HAP-1 (cell line): ENCODE measurements around the gene IFIT3.

Experiments
- DNase-seq, 2 experiments: peaks; one replicate each; pipeline ENCODE4 v3.0.0-alpha.2; 2016 to 2020; ENCODE audit warnings: low spot score in 2 of 2
- H3K27me3 ChIP-seq: fragments of 250-450 bp; sonication (Bioruptor Pico); 2 replicates; pipeline ENCODE4 v1.5.1; 2020; ENCODE audit warnings: low read depth, mild to moderate bottlenecking, moderate library complexity
- H3K36me3 ChIP-seq: fragments of 250-450 bp; sonication (Bioruptor Pico); replicated peaks from 2 replicates; pipeline ENCODE4 v1.5.1; 2020; ENCODE audit warnings: mild to moderate bottlenecking
- H3K4me1 ChIP-seq: fragments of 250-450 bp; sonication (Bioruptor Pico); 2 replicates; pipeline ENCODE4 v1.5.1; 2020; ENCODE audit warnings: mild to moderate bottlenecking
- H3K4me3 ChIP-seq: fragments of 250-450 bp; sonication (Bioruptor Pico); 2 replicates; pipeline ENCODE4 v1.5.1; 2020; ENCODE audit warnings: mild to moderate bottlenecking, moderate library complexity
- H3K9me3 ChIP-seq: fragments of 250-450 bp; sonication (Bioruptor Pico); 2 replicates; pipeline ENCODE4 v1.5.1; 2020; ENCODE audit warnings: mild to moderate bottlenecking, moderate library complexity
- in situ Hi-C: fragments of 300-500 bp; cut with MboI; formaldehyde crosslinking; loops from 3 replicates; pipeline ENCODE4 v1.14.3; 2020; ENCODE audit warnings: low sequenced_read_pairs, inconsistent platforms, mixed read lengths

The IFIT3 gene

DNA sequence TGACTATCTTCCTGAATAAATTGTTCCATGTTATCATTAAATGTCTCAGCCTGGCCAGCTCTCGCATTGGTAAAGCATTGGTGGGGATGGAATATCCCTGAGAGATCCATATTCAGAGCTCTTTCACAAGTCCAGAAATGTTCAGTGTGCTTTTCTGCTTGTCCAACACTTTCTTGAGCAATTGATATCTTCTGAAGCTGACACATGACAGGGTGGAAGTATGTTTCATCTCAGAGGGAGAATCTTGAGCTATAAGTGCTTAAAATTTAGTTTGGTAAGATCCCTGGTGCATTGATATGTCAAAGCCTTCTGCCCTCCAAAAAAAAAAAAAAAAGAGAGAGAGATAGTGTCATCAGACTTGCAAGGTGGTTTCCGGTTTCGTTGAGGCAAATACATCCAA is 7.4 kb downstream of the IFIT3 start:
- H3K36me3 ChIP-seq: no peaks in the 10 kb centered on the region
- in situ Hi-C loops: no loop called here
- H3K9me3 ChIP-seq: no peaks in the 10 kb centered on the region
- no peaks in the 10 kb centered on the region for H3K27me3 ChIP-seq
- DNase-seq: no peak
- H3K4me3 ChIP-seq: no peak overlapping the region
- H3K4me1 ChIP-seq: peaks cover 15% of the 10 kb centered on the region

DNA sequence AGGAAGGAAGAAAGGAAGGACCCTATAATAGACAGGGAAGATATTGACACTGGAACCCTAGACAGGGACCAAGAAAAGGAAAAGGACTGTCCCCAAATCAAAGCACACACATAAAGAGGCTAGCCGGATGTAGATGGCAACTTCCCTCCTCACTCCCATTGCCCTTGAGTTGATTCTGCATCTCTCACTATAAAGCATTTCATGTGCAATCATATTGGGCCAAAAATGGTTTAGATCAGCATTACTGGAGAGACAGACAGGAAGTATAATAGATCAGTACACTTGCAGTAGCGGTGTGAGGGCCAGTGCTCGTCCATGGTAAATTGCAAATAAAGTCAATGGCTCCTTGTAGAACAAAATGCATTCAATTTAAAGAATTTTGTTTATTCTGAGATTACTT is 8.4 kb downstream of the IFIT3 start:
- Histone ChIP-seq H3K27me3 (no peaks in the 10 kb centered on the region), H3K9me3 (no peaks in the 10 kb centered on the region), H3K36me3 (no peaks in the 10 kb centered on the region), H3K4me1 (peaks cover 15% of the 10 kb centered on the region), H3K4me3 (no peak overlapping the region)
- no peak for DNase-seq
- in situ Hi-C loops: no loop called here

DNA sequence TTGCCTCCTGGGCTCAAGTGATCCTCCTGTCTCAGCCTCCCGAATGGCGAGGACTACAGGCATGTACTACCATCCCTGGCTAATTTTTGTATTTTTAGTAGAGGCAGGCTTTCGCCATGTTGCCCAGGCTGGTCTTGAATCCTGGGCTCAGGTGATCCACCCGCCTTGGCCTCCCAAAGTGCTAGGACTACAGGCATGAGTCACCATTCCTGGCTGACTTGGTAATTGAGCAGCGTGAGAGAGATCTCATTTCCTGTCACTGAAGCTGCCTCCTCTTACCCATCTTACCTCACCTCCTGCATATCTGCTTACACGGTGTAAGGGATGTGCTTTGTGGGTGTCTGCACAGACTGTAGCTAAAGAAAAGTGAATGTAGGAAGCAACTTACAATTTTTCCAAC is 9.7 kb downstream of the IFIT3 start:
- H3K9me3 ChIP-seq: no peaks in the 10 kb centered on the region
- in situ Hi-C loops: no loop called here
- peaks cover 22% of the 10 kb centered on the region for H3K4me1 ChIP-seq
- no peak overlapping the region for H3K4me3 ChIP-seq
- H3K27me3 ChIP-seq: no peaks in the 10 kb centered on the region
- no peak for DNase-seq
- H3K36me3 ChIP-seq: no peaks in the 10 kb centered on the region

DNA sequence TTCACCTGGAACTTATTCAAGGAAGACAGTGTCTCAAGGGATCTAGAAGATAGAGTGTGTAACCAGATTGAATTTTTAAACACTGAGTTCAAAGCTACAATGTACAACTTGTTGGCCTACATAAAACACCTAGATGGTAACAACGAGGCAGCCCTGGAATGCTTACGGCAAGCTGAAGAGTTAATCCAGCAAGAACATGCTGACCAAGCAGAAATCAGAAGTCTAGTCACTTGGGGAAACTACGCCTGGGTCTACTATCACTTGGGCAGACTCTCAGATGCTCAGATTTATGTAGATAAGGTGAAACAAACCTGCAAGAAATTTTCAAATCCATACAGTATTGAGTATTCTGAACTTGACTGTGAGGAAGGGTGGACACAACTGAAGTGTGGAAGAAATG is 10.9 kb downstream of the IFIT3 start:
- H3K36me3 ChIP-seq: no peaks in the 10 kb centered on the region
- H3K9me3 ChIP-seq: no peaks in the 10 kb centered on the region
- no peak overlapping the region for H3K4me3 ChIP-seq
- in situ Hi-C loops: no loop called here
- H3K27me3 ChIP-seq: no peaks in the 10 kb centered on the region
- H3K4me1 ChIP-seq: peaks cover 11% of the 10 kb centered on the region
- DNase-seq: no peak

DNA sequence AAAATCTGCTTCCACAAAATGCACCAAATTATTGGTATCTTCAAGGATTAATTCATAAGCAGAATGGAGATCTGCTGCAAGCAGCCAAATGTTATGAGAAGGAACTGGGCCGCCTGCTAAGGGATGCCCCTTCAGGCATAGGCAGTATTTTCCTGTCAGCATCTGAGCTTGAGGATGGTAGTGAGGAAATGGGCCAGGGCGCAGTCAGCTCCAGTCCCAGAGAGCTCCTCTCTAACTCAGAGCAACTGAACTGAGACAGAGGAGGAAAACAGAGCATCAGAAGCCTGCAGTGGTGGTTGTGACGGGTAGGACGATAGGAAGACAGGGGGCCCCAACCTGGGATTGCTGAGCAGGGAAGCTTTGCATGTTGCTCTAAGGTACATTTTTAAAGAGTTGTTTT is 12.1 kb downstream of the IFIT3 start:
- Histone ChIP-seq H3K4me3 (no peak overlapping the region), H3K27me3 (no peaks in the 10 kb centered on the region), H3K4me1 (peaks cover 9% of the 10 kb centered on the region; the same call in 1 of the 2 replicates), H3K9me3 (no peaks in the 10 kb centered on the region), H3K36me3 (no peaks in the 10 kb centered on the region)
- in situ Hi-C loops: no loop called here
- DNase-seq: no peak

DNA sequence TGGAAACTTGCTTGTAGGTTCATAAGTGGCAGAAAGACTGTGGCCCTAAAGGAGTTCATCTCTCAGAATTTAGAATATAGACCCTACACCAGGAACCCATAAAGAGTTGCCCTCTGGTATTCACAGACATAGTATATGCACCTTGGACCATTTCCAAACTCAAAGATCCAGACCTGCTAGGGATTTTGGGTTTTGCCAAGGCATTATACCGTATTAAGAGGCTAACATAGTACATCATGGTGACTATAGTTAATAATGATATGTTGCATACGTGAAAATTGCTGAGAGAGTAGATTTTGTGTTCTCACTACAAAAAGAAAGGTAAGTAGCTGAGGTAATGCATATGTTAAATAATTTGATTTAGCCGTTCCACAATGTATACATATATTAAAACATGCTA is 13.9 kb downstream of the IFIT3 start:
- in situ Hi-C loops: no loop called here
- no peaks in the 10 kb centered on the region for H3K36me3 ChIP-seq
- peaks cover 14% of the 10 kb centered on the region for H3K4me1 ChIP-seq

DNA sequence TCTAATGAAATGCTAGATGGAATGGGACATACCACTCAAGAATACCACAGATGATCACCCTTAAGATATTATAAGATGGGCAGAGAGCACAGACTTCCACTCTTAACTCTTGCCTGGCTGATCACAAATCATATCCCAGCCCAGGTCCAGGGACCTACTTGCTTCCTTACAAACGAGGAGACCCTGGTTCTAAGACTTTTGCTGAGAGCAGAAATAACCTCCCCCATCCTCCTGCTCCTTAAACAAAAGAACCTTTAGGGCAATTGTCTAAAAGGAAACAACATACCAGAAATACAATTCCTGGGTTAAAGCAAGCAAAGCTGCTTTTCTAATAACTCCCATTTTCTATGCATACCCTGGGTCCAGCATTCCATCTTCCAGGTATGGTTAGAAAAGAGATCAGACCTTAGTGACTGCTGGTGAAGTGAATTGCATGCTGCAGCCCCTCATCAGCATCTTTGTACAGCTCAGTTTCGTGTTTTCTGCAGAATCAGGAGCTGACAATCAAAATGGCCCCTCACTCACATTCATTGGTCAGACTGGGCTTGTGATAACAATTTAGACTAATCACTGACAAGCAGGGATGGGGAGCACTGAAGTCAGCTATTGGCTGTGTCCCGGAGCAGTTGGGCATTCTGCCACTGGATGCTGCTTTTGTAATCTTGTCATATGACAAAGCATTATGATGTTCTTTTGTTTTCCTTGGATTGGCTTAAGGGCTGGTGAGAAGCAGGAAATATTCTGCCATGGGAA is 14.6 kb downstream of the IFIT3 start:
- Histone ChIP-seq H3K36me3 (no peaks in the 10 kb centered on the region), H3K9me3 (no peaks in the 10 kb centered on the region), H3K4me1 (peaks cover 19% of the 10 kb centered on the region), H3K27me3 (no peaks in the 10 kb centered on the region), H3K4me3 (no peak overlapping the region)
- peak in 1 of 2 experiments; percentile 59 for DNase-seq
- in situ Hi-C loops: no loop called here

More for the DNA sequence above, 13.9 kb downstream of the IFIT3 start:
- no peak for DNase-seq
- no peak overlapping the region for H3K4me3 ChIP-seq
- H3K9me3 ChIP-seq: no peaks in the 10 kb centered on the region
- H3K27me3 ChIP-seq: no peaks in the 10 kb centered on the region

DNA sequence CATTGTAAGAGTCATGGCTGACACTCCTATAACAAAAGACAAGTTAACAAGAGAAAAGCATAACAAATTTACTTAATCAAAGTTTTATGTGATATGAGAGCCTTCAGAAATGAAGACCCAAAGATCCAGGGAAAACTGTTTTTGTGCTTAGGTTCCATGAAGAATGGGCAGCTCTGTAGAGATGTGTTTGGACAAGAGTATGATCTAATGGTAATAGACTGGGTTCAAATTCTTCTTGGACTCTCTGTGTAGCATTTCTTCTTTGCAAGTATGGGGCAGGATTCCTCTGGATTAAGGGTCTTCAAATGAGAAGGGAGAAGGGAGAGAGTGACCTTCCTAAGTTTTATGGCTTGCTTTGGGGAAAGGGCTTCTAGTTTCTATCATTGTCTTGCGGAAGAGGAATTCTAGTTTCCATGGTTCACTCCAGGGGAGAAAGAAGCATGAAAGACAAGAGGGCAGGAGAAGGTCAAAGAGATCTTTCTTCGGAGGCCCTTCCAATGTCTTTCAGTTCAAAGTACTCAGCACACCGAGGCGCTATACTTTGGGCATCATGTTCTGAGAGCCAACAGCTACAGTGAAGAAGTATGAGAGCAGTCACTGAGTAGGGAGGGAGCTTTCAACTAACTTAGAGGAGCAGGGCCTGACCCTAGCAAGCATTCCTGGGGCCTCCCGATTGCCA is 15.4 kb downstream of the IFIT3 start:
- Histone ChIP-seq H3K4me3 (no peak overlapping the region), H3K9me3 (no peaks in the 10 kb centered on the region), H3K27me3 (no peaks in the 10 kb centered on the region), H3K36me3 (no peaks in the 10 kb centered on the region), H3K4me1 (peaks cover 27% of the 10 kb centered on the region)
- no peak for DNase-seq
- in situ Hi-C loops: no loop called here

DNA sequence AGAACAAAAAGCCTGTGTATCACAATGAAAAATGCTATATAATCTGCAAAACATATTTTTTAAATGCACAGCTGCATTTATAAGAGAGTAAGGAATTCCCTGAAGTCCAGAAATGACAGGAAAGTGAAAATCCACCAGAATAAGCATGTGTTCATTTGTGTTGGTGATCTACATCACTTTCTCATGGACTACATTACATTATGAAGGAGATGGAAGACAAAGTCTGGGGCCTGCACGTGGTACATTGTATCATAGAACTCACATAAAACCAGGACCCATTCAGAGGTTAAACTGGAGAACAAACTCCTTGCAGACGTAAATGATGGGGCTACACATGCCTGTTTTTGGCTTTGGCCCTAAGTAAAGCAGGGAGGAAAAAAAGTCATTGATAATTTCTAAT is 16.4 kb downstream of the IFIT3 start:
- DNase-seq: no peak
- Histone ChIP-seq H3K4me1 (peaks cover 36% of the 10 kb centered on the region), H3K27me3 (no peaks in the 10 kb centered on the region), H3K9me3 (no peaks in the 10 kb centered on the region), H3K36me3 (no peaks in the 10 kb centered on the region), H3K4me3 (no peak overlapping the region)
- in situ Hi-C loops: no loop called here

DNA sequence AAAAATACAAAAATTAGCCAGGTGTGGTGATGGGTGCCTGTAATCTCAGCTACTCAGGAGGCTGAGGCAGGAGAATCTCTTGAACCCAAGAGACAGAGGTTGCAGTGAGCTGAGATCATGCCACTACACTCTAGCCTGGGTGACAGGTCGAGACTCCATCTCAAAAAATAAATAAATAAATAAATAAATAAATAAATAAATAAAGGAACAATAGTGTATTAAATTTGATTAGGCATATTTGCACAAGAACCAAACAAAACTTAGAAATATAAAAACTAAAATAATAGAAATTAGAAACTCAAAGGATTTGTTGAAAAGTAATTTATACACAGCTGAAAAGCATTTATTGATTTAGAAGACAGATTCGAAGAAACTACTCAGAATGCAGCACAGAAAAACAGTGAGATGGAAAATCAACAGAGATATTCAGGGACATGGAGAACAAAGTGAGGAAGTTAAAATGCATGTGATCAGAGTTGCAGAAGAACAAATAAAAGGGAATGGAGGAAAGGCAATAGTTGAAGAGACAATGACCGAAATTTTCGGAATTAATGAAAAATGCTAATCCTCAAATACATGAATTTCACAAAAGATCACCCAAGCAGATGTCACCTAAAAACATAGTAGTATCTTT is 17.7 kb downstream of the IFIT3 start:
- in situ Hi-C loops: no loop called here
- no peaks in the 10 kb centered on the region for H3K9me3 ChIP-seq
- H3K27me3 ChIP-seq: no peaks in the 10 kb centered on the region
- H3K4me3 ChIP-seq: no peak overlapping the region
- H3K36me3 ChIP-seq: no peaks in the 10 kb centered on the region
- DNase-seq: no peak
- peaks cover 41% of the 10 kb centered on the region for H3K4me1 ChIP-seq

DNA sequence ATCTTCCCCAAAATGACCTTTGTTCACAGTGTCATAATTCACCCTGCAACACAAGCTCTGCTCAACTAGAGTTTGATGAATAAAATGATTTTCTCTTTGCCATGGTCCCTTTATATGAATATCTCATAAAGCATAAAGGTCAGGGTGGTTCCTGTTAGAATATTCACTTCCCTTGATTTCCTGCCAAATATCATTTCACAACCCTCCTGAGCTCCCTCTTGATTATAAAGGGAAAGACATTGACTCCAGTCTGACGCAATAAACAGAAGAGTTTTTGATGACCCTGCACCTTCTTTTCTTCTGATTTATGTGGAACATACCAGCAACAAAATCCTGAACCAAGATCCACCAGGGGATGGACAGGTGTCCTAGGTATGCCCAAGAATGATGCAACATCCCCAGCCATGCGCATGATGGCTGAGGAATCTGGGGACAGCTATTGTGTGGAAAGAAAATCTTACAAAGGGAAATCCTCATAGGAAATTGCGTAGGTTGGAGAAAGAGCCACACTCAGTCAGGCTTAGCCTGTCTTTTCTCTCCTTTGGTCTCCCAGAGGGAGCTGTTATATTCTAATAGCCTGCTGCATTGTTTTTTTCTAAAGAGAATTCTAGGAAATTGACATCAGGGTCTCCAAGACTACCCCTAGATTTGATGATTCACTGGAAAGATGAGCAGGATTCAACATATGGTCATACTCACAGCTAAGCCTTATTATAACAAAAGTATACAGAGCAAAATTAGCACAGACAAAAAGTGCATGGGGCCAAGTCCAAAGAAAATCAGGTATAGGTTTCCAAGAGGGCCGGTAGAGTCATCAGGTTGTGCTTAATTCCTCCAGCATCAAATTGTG is 18.8 kb downstream of the IFIT3 start:
- DNase-seq: no peak
- H3K9me3 ChIP-seq: no peaks in the 10 kb centered on the region
- H3K27me3 ChIP-seq: no peaks in the 10 kb centered on the region
- no peaks in the 10 kb centered on the region for H3K36me3 ChIP-seq
- peaks cover 51% of the 10 kb centered on the region for H3K4me1 ChIP-seq
- H3K4me3 ChIP-seq: no peak overlapping the region
- in situ Hi-C loops: no loop called here

DNA sequence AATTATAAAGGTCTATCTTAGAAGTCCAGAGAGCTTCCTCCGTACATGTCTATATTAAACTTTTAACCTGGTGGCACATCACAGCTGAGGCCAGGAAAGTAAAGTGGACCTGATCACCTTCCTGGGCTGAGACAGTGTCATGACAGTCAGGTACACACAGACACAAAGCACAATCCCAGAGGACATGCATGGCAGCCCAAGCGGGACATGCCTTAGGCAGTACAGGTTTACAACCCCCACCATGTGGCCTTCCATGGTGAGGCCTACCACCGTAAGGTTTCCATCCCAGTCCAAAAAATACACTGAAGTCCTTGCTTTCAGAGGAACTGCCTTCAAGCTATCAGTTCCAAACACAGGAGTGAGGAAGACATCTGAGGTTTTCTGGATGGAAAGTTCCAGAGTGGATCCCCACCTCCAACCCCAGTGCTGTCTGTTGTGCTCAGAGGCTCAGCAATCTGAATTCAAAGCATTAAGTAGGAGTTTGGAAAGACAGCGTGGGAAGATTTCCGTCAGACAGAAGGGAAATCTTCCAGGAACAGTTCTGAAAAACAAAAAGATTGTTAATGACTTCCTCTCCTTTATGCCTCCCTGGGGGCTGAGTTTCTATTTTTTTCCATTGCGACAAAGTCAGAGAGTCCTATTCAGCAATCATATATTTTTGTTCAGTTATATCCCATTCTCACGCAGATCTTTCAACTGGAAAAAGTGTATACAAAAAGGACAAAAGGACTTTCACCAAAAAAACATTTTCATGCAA is 20.1 kb downstream of the IFIT3 start:
- Histone ChIP-seq H3K4me1 (peaks cover 48% of the 10 kb centered on the region), H3K9me3 (no peaks in the 10 kb centered on the region), H3K27me3 (no peaks in the 10 kb centered on the region), H3K4me3 (no peak overlapping the region), H3K36me3 (no peaks in the 10 kb centered on the region)
- DNase-seq: peak in 1 of 2 experiments; percentile 56
- in situ Hi-C loops: no loop called here

DNA sequence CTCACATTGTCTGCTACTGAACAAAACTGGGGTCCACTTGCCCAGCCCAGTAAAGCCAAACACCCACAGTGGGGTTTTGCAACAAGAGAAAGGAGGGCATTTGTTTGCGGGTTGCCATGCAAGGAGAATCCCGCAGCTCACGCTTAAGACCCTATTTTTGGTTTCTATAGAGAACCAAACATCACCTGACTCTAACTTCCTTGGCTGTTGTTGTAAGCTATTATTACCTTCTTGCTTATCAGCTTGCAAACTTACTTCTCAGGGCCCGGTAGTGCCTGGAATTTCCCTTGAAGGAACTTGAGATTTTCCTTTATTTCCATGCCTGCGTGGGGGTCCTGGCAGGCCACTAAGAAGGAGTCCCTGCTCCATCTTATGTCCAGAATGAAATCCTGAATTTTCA is 20.7 kb downstream of the IFIT3 start:
- no peak overlapping the region for H3K4me3 ChIP-seq
- no peaks in the 10 kb centered on the region for H3K9me3 ChIP-seq
- peak in 1 of 2 experiments; percentile 37 for DNase-seq
- H3K36me3 ChIP-seq: no peaks in the 10 kb centered on the region
- in situ Hi-C loops: no loop called here
- H3K4me1 ChIP-seq: peaks cover 48% of the 10 kb centered on the region
- H3K27me3 ChIP-seq: no peaks in the 10 kb centered on the region
